Measurements from ENCODE around the gene A3GALT2.

A3GALT2 gene

DNA sequence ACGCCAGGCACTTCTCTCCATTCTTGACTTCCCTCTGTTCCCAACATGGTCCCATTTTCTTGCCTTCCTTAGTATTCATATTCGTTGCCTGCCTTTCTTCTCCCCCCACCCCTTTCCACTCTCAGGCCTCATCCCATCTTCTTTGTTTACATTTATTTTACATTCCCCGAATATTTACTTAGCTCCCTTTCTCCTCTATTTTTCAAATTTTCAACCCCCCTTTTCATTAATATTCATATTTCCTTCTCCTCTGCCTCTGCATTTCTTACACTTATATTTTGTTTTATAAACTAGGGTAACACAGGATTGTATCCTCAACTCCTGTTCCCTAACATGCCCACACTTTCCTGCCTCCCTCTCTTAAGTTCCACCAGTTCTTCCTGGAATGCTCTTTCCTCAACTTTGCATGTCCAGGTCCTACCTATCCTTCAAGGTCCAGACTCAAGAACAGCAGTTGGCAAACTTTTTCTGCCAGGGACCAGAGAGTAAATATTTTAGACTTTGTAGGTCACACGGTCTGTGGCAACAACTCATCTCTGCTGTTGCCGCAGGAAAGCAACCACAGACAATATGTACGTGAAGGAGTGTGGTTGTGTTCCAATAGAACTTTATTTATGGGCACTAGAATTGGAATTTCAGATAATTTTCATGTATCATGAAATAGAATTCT is 29.8 kb upstream of the A3GALT2 start:
- no peak for DNase-seq (ENCODE audit: low read depth)

DNA sequence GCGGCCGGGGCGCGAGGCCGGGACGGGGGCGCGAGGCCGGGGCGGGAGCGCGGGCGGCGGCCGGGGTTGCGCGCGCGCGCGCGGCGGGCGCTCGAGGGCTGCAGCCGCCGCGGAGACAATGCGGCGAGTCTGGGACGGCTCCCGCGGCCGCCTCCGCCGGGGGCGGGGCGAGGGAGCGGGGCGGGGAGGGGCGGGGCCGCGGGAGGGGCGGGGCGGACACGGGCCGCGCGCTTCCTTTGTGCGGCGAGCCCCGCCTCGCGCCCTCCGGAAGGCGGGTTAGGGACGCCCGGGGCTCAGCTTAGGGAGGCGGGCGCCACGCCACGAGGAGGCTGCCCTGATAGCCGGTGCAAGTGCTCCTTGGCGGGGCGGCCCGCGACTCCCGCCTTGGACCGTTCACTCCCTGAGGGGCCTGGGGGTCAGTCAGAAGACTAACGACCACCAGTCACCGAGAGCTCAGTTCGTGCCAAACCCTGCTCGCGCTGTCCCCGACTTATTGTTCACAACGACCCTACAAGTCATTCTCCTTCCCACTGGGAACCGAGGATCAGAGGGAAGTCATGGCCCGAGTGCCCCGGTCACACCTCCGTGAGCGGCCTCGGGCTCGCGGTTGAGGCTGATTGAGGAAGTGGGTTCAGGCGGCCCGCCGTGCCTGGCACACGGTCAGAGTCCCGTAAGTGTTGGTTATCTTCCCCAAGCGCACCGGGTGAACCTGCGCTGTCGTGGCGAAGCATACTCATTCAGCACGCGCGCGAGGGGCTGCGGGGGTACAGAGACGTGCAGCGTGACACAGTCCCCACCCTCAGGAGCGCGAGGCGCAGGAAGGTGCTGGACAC is 29.1 kb upstream of the A3GALT2 start:
- DNase-seq (ENCODE audit: low read depth), result peak; percentile 62

DNA sequence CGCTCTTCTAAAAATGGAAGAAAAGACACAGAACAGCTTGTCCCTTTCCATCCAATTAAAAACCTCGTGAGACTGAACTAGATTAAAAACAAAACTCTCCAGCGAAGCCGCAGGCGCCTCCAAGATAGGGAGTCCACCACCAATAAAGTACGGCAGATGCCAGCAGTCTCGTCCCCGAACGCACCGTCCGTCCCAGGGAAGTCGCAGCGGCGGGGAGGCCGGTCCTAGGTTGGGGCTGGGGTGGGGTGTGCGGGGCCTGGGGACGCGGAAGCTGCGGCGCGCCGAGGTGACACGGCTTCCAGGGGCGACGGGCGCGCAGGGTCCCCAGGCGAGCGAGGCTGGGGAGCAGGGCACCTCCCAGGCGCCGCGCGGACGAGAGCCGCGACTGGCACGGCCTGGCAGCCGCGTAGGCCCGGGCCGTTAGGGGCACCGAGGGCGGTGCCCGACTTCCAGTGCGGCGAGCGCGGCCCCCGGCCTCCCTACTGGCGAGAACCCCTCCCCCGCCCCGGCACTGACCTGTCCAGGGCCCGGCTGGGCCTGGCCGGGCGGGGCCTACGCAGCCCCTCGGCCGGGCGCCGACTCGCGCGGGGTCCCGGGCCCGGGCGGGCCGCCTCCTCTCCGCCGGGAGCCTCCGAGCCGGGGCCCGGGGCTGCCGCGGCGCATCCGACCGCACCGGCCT is 28.3 kb upstream of the A3GALT2 start:
- DNase-seq (ENCODE audit: low read depth), result peak; percentile 27

DNA sequence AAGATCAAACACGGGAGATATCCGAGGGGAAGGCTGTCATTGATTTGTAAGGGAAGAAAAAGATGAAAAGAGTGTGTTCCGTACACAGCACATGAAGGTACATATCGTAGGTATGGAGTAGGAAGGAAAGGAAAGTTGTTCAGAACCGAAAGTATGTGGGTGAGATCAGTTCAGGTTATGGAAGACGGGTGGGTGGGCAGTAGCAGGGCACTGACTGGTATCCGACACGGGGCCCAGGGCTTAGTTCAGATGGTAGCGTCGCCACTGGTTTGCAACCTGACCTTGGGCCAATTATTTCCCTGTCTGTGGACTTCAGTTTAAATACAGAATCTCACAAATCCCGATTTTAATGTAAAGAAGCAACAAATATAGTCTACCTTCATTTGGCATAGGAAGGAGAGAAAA is 27.8 kb upstream of the A3GALT2 start:
- DNase-seq (ENCODE audit: low read depth), result no peak

DNA sequence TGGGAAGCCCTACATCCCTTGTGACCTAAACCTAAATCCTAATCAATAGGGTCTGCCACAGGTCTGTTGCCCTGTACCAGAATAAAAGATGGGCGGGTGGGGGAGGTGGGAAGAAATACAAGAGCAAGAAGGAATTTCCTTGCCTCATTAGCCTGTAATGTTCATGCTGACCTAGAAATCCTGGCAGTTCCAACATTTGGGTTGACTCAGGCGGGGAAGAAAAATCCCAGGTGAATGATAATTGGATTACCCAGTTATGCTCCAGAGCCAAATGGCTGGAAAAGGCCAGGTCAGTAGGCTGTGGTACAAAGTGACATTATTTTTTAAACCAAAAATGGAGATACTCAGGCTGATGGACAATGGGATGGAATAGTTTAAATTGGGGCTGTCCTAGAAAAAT is 27.3 kb upstream of the A3GALT2 start:
- no peak for DNase-seq (ENCODE audit: low read depth)

DNA sequence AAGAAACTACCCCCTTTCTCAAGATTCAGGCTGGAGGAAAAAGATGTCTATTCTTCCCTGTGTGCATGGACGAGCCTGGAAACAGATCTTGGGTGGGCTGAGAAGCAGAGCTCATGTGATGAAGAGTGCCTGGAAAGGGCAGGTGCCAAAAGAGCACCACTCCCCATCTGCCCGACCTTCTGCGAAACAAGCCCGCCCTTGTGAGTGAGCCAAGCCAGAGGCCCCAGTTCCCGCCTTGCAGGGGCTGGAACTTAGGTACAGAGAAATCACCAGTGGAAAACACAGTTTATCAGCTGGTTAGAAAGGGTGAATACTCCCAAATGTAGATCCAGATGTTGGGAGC is 26.7 kb upstream of the A3GALT2 start:
- no peak for DNase-seq (ENCODE audit: low read depth)

DNA sequence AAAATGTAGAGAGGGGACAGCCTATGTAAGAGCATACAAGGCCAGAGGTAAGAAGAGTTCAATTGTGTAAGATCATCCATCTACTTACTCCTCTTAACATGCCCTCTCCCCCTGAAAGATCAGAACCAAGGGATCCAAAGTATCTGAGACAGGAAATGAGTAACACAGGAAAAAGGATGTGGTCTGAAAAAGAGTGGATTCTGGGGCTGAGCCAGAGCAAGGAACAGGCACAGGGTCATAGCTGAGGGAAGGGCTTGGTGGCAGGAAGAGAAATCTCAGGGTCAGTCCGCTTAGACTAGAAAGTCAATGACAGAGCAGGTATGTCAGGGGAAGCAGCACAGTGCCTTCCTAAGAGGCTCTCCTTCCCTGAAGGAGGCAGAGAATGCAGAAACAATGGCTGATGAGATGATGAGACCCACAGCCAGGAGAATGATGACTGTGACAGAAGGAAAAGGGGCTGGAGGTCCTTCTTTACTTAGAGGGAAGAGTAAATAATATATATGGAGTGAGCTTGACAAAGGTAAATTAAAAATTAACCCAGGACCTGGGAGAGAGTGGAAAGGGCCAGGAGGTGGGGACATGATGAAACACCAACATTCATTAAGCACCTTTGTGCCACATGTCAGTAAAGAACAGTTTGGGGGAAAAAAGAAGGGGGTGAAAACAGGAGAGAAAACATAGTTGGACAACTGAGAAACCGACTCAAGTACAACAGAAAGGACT is 26.2 kb upstream of the A3GALT2 start:
- DNase-seq (ENCODE audit: low read depth), result no peak

DNA sequence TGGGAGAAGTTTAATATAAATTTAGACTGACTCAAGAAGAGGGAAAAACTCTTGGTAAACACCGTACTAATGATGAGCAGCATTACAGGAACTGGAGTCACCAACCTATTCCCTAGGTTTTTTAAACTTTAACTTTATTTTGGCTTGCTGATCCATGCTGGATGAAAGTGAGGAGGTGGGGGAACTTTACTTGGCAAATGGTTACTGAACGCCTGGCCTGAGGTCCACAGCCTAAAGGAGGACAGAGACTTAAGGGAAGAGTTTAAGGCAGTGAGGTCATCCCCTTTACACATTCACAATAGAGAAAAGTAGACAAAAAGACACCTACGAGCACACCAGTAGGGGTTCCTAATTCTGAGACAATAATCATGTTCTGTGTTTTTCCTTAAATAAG is 25.6 kb upstream of the A3GALT2 start:
- DNase-seq (ENCODE audit: low read depth), result no peak

DNA sequence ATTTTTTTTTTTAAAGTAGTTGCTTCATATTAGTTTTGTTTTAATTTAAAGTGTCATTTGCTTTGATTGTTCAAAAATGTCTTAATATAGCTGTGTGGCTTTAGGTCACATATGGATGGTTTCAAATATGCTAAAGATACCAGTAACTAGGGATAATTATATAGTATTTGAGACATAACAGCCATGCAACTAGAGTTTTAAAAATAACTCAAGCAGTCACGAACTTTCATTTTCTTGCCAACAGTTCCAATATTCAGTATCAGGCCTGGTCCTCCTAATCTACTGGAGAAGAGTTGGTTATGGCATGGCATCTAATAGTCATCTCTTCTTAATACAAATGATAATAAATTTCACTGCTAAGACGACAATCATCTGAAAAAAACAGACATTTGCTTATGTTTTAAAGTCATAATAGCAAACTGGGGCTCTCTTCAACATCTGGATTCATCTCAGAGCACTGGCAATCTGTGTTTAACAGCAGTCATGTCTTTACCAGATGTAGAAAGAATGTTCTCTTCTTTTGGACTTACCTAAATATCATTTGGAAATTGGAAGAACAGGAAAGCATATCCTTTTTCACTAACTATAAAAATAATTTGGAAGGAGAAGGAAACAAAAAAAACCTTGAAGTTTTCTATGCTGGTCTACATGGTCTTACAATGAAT is 24.1 kb upstream of the A3GALT2 start:
- no peak for DNase-seq (ENCODE audit: low read depth)

DNA sequence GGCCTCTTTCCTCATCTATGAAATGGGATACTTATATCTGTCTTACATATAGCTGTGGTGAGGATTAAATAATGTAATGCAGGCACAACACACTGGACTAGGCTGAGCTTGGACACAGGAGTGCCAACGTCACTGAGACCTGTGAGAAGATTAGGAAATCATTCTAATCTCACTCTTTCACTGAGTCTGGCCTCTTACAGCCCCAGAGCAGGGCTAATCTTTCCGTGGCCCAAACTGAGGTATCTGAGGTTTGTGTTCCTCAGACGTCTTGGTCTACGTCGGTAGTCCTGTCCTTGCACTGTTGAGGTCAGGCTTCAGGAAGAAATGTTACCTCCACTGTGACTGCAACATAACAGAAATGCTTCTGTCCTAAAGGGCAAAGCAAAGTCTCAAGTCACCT is 22.6 kb upstream of the A3GALT2 start:
- DNase-seq (ENCODE audit: low read depth), result no peak

DNA sequence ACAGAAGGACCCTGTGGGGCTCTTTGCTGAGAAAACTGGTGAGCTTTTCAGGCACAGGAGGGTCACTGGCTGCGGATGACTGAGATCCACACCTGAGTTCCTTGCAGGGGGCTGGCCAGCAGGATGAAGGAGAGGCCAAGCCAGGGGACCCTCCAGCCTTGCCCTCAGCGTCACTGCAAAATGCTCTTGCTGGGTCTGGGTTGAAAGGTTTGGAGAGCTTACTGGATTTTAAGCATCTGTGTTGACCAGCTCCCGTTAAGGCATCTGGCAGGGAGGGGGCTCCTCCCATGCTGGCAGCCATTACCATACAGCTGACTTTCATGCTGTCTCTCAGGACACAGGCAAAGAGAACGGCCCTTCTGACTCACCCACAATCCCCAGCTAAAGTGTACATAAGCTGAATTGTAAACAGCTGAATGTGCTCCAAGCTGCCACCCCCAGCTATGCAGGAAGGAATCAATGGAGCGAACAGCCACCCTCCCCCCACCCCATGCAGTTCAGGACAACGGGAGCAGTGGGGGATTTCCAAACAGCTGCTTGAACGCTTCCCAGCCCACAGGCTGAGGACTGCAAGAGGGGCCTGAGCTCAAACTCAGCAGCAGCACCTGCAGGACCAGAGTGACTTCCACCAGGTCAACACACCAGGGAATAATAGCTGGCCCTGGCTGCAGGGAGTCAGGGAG is 21.3 kb upstream of the A3GALT2 start:
- DNase-seq (ENCODE audit: low read depth), result no peak

DNA sequence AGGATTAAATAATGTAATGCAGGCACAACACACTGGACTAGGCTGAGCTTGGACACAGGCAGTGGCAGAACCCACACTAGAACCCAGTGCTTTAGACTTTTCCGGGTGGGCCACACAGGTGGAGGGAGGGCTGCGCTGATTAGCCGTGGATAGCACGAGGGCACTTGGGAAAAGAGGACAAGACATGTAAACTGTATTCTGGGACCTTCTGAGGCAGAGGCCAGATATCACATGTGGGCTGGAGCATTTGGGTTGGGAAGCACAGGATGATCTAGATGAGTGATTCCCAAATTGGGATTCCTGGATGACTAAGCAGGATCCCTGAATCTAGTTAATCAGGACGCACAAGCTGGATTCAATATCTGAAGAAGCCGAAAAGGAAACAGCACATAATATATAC is 20.3 kb upstream of the A3GALT2 start:
- DNase-seq (ENCODE audit: low read depth), result no peak

DNA sequence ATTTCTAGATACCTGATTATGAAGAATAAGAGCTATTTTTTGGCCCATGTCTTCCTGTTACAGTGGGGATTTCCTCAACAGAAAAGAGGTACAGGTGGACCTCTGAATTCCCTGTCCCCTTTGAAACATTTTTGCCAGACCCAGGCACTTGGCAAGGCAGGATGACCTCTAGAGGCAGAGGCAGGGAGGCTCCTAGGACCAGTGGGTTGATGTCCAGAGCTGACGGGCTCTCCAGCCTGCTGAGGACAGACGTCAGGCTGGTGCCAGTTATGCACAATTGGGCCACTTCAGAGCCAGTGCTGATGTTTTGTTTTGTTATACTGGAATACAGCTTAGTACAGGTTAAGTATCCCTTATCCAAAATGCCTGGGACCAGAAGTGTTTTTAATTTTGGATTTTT is 18.5 kb upstream of the A3GALT2 start:
- DNase-seq (ENCODE audit: low read depth), result no peak

DNA sequence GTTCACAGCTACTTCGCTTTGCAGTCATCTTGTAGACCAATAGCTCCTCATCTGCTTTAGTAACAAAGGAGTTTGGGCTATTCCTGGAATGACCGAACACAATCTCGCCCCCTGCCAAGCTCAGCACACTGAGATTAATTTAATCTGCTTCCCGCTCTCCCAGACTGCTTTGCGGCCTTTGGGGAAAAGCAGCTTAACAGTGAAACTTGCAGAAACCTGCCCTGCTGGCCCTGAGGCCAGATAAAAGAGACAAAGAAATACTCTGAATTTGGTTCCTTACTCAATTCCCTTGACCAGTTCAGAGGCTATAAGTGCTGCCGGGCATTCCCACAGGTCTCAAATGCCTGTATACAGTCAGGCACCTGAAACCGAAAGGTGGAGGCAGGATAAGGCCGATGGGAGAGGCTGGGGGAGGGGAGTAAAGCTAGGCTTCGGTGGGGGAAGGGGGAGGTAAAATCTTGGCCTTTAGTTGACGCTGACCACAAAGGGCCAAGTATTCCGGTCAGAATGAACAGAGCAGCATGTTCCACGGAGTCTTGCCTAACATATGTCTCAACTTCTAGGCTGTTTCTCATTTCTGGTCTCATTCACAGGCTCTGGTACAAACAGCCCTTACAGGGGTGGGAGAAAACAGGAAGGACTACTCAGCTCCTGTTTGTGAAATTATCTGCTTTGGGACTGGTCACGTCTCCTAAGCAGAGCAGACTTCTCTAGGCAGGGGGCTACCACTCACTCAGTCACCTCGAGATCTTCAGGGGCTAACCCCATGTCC is 17.7 kb upstream of the A3GALT2 start:
- DNase-seq (ENCODE audit: low read depth), result no peak

DNA sequence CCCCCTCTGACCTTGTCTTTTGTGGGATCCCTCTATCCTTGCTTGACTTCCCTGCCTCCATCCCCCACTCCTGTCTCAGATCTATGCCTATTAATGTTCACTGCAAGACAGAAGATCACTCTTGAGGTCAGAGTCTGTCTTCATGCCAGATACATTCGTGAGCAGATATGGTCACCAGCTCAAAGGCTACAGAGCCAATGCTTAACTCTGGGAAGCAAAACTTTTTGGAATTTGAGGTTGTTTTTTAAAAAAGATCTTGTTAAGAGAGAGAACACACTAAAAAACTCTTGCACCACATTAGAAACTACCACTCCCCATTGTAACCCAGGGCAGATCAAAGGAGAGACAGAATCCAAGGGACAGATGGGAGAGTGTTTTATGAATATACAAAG is 17.1 kb upstream of the A3GALT2 start:
- DNase-seq (ENCODE audit: low read depth), result no peak

DNA sequence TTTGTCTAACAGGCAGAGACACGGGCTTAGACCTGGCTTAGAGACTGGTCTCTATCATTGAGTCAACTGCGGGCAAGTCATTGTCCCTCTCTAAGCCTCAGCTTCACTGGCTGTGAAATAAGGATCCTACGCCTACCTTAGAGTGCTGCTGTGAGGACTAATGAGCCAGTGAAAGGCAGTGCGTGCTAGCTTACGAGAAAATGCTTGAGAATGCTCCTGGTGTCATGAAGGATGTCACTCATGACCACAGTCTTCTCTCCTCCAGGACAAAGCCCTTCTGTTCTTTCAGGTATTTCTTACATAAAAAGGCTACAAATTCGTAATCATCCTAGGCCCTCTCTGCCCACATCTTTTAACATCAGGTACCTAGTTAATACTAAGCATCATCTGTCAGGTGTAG is 16.5 kb upstream of the A3GALT2 start:
- DNase-seq (ENCODE audit: low read depth), result no peak

DNA sequence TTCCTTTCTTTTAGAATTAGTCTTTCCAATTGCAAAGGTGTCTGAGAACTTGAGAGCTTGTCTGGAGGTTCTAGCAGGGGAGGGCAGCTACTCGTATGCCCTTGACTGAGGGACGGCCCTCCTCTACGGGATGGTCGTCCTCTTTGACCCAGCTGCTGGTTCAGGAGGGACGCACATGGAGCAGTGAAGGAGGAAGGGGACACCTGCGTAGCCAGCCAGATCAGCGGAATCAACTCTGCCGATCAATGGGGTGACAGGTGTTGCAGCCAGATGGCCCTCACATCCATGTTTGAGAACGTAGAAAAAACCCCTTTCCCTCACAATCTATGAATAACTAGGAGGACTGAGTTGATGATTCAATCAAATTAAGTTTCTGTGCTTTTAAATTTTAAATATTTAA is 15.7 kb upstream of the A3GALT2 start:
- no peak for DNase-seq (ENCODE audit: low read depth)

DNA sequence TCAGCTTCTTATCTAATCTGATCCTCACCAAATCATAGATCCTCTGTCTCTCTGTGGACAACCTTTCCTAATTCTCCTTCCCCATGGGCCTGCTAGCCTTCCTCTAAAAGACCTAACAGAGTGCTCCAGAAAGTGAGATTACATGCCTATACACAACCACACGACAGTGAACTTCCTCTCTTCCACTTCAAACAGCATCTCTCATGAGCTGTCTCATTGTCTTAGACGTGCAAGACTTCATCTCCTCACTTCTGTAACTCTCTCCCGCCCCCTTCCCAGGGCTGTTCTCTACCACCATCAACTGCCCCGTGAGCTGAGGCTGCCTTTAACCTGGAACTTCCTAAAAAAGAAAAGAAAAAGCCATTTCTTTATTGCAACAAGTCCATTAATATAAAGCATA is 14.1 kb upstream of the A3GALT2 start:
- DNase-seq (ENCODE audit: low read depth), result no peak

DNA sequence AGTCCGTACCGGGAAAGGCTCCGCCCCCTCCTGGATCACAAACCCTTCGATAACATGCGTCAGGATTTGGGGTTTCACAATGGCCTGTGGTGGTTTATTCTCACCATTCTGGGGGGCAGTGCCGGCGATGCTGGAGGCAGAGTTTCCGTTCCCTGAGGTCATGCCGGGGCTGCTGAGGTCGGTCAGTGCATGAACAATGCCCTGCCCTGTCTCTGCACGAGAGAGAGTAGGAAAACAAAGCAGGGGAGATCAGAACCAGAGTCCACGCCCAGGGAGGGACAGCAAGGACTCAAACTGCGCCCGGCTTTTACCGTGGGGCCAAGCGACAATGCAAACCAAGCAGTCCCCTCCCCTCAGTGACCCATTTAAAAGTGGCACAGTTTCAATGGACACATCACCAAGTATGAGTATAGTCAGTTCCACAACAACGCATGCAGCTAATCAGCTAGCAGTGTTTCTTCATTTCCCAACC is 13.2 kb upstream of the A3GALT2 start:
- no peak for DNase-seq (ENCODE audit: low read depth)

DNA sequence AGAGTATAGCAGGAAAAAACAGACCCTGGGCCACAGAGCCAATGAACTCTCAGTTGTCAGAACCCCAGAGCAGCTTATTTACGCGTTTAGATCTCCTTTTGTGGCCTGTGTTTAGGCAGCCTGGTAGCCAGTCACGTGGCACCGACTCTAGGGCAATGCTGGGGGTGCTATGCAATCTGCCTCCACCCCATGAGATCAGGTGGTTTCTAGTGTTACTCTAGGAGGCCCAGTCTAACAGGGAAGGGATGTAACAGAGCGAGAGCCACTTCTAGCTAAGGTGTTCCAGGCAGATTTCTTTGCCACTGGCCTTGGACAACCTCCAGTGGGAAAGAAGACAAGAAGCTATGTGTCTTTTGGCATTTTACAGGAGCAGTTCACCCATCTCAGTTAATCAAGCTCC is 12.0 kb upstream of the A3GALT2 start:
- no peak for DNase-seq (ENCODE audit: low read depth)

DNA sequence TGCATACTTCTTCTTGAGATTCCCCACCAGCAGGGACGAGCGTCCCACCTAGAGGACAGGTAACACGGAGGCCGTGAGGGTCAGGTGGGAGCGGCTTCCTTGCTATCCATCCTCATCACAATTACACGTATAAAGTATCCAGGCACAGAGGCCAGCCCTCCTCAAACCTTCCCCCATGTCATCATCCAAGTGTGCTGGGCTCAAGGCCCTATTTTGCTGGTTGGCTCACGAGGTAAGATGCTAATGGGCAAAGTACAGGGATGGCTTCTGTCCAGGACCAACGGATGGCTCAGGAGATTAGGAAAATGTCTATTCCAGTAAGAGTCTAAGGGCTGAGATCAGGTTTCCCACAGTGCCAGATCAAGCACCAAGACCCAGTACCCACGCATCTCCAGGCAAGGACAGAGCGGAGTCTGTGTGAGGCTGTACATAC is 11.5 kb upstream of the A3GALT2 start:
- DNase-seq (ENCODE audit: low read depth), result no peak

All from stimulated activated CD8-positive, alpha-beta memory T cell treated with anti-CD3 and anti-CD28 coated beads, Interleukin-15, amount 100 ng/mL, for 24 hours (primary cell).